Colonic mucosa (tissue), 4 donors: ENCODE data around the gene DNAJC12. TPM values are rescaled to one million over a fixed set of nuclear protein-coding genes. Genes with fewer than 3 reads are reported as not detected.
A peak's percentile ranks its signal among the peaks of the same experiment; 100 is the strongest.

Experiments used
- DNase-seq: peaks from one replicate; pipeline ENCODE4 v3.0.0-alpha.2; 2020
- H3K27ac ChIP-seq: fragments of 200-600 bp; one replicate; pipeline ENCODE4 v1.8.0; 2021
- H3K27me3 ChIP-seq: fragments of 200-600 bp; one replicate; pipeline ENCODE4 v1.8.0; 2021
- H3K36me3 ChIP-seq: fragments of 200-600 bp; one replicate; pipeline ENCODE4 v1.8.0; 2021
- H3K4me1 ChIP-seq: fragments of 200-600 bp; one replicate; pipeline ENCODE4 v1.8.0; 2021; ENCODE audit warnings: mild to moderate bottlenecking
- H3K4me3 ChIP-seq: fragments of 200-600 bp; one replicate; pipeline ENCODE4 v1.8.0; 2021
- H3K9ac ChIP-seq, 2 donors: one replicate each; pipeline ENCODE4 v1.7.0; 2013; ENCODE audit warnings: control low read depth in 2 of 2, low read depth in 2 of 2, low read length in 2 of 2
- H3K9me3 ChIP-seq: fragments of 200-600 bp; one replicate; pipeline ENCODE4 v1.8.0; 2021
- CTCF ChIP-seq: fragments of 200-600 bp; IDR thresholded peaks from one replicate; pipeline ENCODE4 v1.8.0; 2022; ENCODE audit warnings: antibody characterized with exemption, mild to moderate bottlenecking
- intact Hi-C: fragments of 100-400 bp; cut with DNase I; formaldehyde crosslinking; loops from one replicate; pipeline ENCODE4 v1.14.1; 2022
- total RNA-seq, 2 donors: library from RNA; stranded (reverse); fragmentation: NEBNext Ultra II Directional in 1 of 2; extraction: Animal tissue kit (Norgen Biotek cat#: 25700) in 1 of 2; gene quantifications; one replicate each; pipeline ENCODE4 v1.2.1, GENCODE V29; 2021
- donor health status: healthy.
- donor health status: DM: no; HTN: no; CAD: no.
- donor health status: DM: no; HTN: no; CAD: no.

Gene DNAJC12
- total RNA-seq, 2 donors from 2014 or later: 6.9 to 10.2 TPM

- no peak for TF ChIP-seq CTCF
- Histone ChIP-seq H3K9me3 (no peaks in the 10 kb centered on the region), H3K36me3 (no peaks in the 10 kb centered on the region), H3K4me3 (no peak overlapping the region), H3K27ac (no peak overlapping the region), H3K4me1 (no peaks in the 10 kb centered on the region), H3K9ac (no peak overlapping the region), H3K27me3 (no peaks in the 10 kb centered on the region)
- intact Hi-C loops: loop anchor here (10.0 kb wide), 1 partner anchor 212 kb away; no protein-coding TSS in a partner anchor
- peak; percentile 71 for DNase-seq
Measured at GRCh38 chr10:67852761-67853160, 14.8 kb upstream of the DNAJC12 start.

GRCh38 chr10:67851186-67851585 is 13.2 kb upstream of the DNAJC12 start:
- TF ChIP-seq CTCF: no peak
- Histone ChIP-seq H3K9me3 (no peaks in the 10 kb centered on the region), H3K27me3 (no peaks in the 10 kb centered on the region), H3K27ac (no peak overlapping the region), H3K4me1 (no peaks in the 10 kb centered on the region), H3K4me3 (no peak overlapping the region), H3K9ac (no peak overlapping the region), H3K36me3 (no peaks in the 10 kb centered on the region)
- no peak for DNase-seq
- intact Hi-C loops: loop anchor here (10.0 kb wide), 1 partner anchor 214 kb away; no protein-coding TSS in a partner anchor

GRCh38 chr10:67849331-67850011 is 11.5 kb upstream of the DNAJC12 start:
- DNase-seq: peak; percentile 99
- Histone ChIP-seq H3K9ac (peak overlapping the region; percentile 74 to 96), H3K4me3 (peak overlapping the region; percentile 58), H3K27me3 (no peaks in the 10 kb centered on the region), H3K4me1 (no peaks in the 10 kb centered on the region), H3K27ac (peak overlapping the region; percentile 96), H3K9me3 (no peaks in the 10 kb centered on the region), H3K36me3 (no peaks in the 10 kb centered on the region)
- intact Hi-C loops: loop anchor here (10.0 kb wide), 1 partner anchor 215 kb away; no protein-coding TSS in a partner anchor
- no peak for TF ChIP-seq CTCF

- H3K4me3 ChIP-seq: no peak overlapping the region
- intact Hi-C loops: no loop called here
- no peaks in the 10 kb centered on the region for H3K9me3 ChIP-seq
- TF ChIP-seq CTCF: no peak
- no peaks in the 10 kb centered on the region for H3K27me3 ChIP-seq
- no peak overlapping the region for H3K9ac ChIP-seq
- H3K27ac ChIP-seq: no peak overlapping the region
- DNase-seq: no peak
- no peaks in the 10 kb centered on the region for H3K36me3 ChIP-seq
- H3K4me1 ChIP-seq: no peaks in the 10 kb centered on the region
Measured at GRCh38 chr10:67843284-67843683, 5.3 kb upstream of the DNAJC12 start.

GRCh38 chr10:67841737-67842136 is 3.7 kb upstream of the DNAJC12 start:
- Histone ChIP-seq H3K27ac (no peak overlapping the region), H3K9me3 (no peaks in the 10 kb centered on the region), H3K27me3 (no peaks in the 10 kb centered on the region), H3K4me3 (no peak overlapping the region), H3K9ac (no peak overlapping the region), H3K36me3 (no peaks in the 10 kb centered on the region), H3K4me1 (no peaks in the 10 kb centered on the region)
- intact Hi-C loops: no loop called here
- DNase-seq: no peak
- no peak for TF ChIP-seq CTCF
